ENCODE results near the gene HS2ST1. TPM values are rescaled to one million over a fixed set of nuclear protein-coding genes. Genes with fewer than 3 reads are reported as not detected.

HS2ST1 gene
- total RNA-seq, 1 experiment from 2014 or later = 30.1 TPM

DNA sequence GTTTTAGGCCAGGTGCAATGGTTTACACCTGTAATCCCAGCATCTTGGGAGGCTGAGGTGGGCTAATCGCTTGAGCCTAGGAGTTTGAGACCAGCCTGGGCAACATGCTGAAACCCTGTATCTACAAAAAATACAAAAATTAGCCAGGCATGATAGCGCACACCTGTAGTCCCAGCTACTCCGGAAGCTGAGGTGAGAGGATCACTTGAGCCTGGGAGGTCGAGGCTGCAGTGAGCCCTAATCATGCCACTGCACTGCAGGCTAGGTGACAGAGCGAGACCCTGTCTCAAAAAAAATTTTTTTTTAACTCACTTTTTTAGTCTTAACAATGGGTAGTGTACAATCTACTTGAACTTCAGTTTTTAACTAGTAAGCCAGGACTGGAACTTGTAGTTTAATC is 137.5 kb downstream of the HS2ST1 start:
- H3K4me3 ChIP-seq (replicated peaks in 1 of 2; ENCODE audit: low read depth in 1 of 2, low read length in 2 of 2) = no peak overlapping the region
- intact Hi-C loops (cut with micrococcal nuclease) = no loop called here
- H3K9ac ChIP-seq (ENCODE audit: low read length) = no peak overlapping the region
- no peaks in the 10 kb centered on the region for H3K36me3 ChIP-seq (ENCODE audit: control insufficient read depth in 1 of 2, insufficient read depth in 2 of 2, low read length in 2 of 2)
- H3K27me3 ChIP-seq (ENCODE audit: insufficient read depth, low read length) = no peaks in the 10 kb centered on the region
- H4K20me1 ChIP-seq (ENCODE audit: insufficient read depth) = no peaks in the 10 kb centered on the region; the same call in 1 of the 2 replicates
- no peak for DNase-seq (ENCODE audit: low read depth, low spot score)
- H3K9me2 ChIP-seq (ENCODE audit: insufficient read depth) = no peaks in the 10 kb centered on the region
- no peaks in the 10 kb centered on the region for H3K4me1 ChIP-seq (ENCODE audit: control insufficient read depth in 1 of 2, insufficient read depth in 2 of 2, low read length in 2 of 2)
- no peak for ATAC-seq
- TF ChIP-seq ZFX (IDR thresholded peaks at IDR 0.05) (no peak), CTCF (IDR thresholded peaks at IDR 0.05 in 2 of 3, conservative IDR thresholded peaks at IDR 0.05 in 1 of 3; ENCODE audit: borderline replicate concordance in 1 of 3, insufficient read depth in 1 of 3, low read depth in 2 of 3, low read length in 2 of 3) (no peak), POLR2A (IDR thresholded peaks at IDR 0.05; ENCODE audit: borderline replicate concordance, extremely low read depth, insufficient read depth, insufficient read length) (no peak), ELF1 (IDR thresholded peaks at IDR 0.05; ENCODE audit: borderline replicate concordance, low read depth) (no peak), SRF (IDR thresholded peaks at IDR 0.05; ENCODE audit: low read depth) (no peak), ZBTB33 (IDR thresholded peaks at IDR 0.05; ENCODE audit: extremely low read depth, insufficient replicate concordance, low read length) (no peak)
- TF ChIP-seq, protein P1, sequence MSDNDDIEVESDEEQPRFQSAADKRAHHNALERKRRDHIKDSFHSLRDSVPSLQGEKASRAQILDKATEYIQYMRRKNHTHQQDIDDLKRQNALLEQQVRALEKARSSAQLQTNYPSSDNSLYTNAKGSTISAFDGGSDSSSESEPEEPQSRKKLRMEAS (IDR thresholded peaks at IDR 0.05) = no peak
- TF ChIP-seq, protein P2, sequence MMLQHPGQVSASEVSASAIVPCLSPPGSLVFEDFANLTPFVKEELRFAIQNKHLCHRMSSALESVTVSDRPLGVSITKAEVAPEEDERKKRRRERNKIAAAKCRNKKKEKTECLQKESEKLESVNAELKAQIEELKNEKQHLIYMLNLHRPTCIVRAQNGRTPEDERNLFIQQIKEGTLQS (IDR thresholded peaks at IDR 0.05) = no peak
- H3K27ac ChIP-seq (ENCODE audit: low read depth, low read length) = no peak overlapping the region
- ChIA-PET POLR2A (no interaction called here), RAD21 (ENCODE audit: low non-redundant PET in 1 of 2, low total read pairs in 2 of 2, uncharacterized antibody in 2 of 2, unreplicated experiment in 2 of 2) (no interaction called here), CTCF (no interaction called here)
- no peaks in the 10 kb centered on the region for H3K9me3 ChIP-seq (ENCODE audit: control insufficient read depth in 1 of 2, insufficient read depth in 1 of 2, low read depth in 1 of 2, low read length in 2 of 2)
- H2AFZ ChIP-seq (ENCODE audit: low read depth, low read length, poor library complexity, severe bottlenecking) = no peak overlapping the region
- no TSS peak for BruUV-seq (replicated peaks)
- no peaks in the 10 kb centered on the region for H3K79me2 ChIP-seq (ENCODE audit: insufficient read depth, low read length)
- H3K4me2 ChIP-seq (ENCODE audit: low read length) = no peak overlapping the region

All from HCT116 (cell line).